Activated B cell treated with CpG ODN at 0.5 μM for 24 hours (primary cell): Measurements from ENCODE around the gene MSH6. TPM values are rescaled to one million over a fixed set of nuclear protein-coding genes. Genes with fewer than 3 reads are reported as not detected.

ENCODE experiments used
- ATAC-seq: fragments of 200-7000 bp; cut with Tn5 transposase; one replicate; pipeline ENCODE4 v1.10.0; 2021; ENCODE audit warnings: low read depth, mild to moderate bottlenecking, moderate library complexity
- CTCF ChIA-PET: fragments of 350-600 bp; sonication (Branson Sonifier 250); formaldehyde crosslinking; loops from one replicate; lab custom pipeline; 2021; ENCODE audit warnings: antibody characterized with exemption; lab: Charles Lee
- POLR2A ChIA-PET: fragments of 350-600 bp; sonication (Branson Sonifier 250); formaldehyde crosslinking; loops from one replicate; lab custom pipeline; 2021; ENCODE audit warnings: antibody characterized with exemption; lab: Charles Lee
- DNase-seq: peaks from one replicate; pipeline ENCODE4 v3.0.0; 2022
- H3K27ac Mint-ChIP-seq: one replicate; pipeline ENCODE4 v1.8.0; 2020; ENCODE audit warnings: mixed read lengths
- H3K27me3 Mint-ChIP-seq: one replicate; pipeline ENCODE4 v1.8.0; 2021; ENCODE audit warnings: mixed read lengths
- H3K36me3 Mint-ChIP-seq: one replicate; pipeline ENCODE4 v1.8.0; 2021; ENCODE audit warnings: low read depth, mixed read lengths
- H3K4me1 Mint-ChIP-seq: one replicate; pipeline ENCODE4 v1.8.0; 2021; ENCODE audit warnings: mixed read lengths
- H3K4me3 Mint-ChIP-seq: one replicate; pipeline ENCODE4 v1.8.0; 2020; ENCODE audit warnings: mild to moderate bottlenecking, mixed read lengths
- H3K9me3 Mint-ChIP-seq: one replicate; pipeline ENCODE4 v1.8.0; 2020; ENCODE audit warnings: mixed read lengths
- intact Hi-C: fragments of 100-400 bp; cut with micrococcal nuclease; formaldehyde crosslinking; loops from one replicate; pipeline ENCODE4 v1.15.1; 2024
- total RNA-seq: library from RNA; stranded (reverse); gene quantifications from 2 replicates; pipeline ENCODE4 v1.2.3, GENCODE V29; 2022
- TF ChIP-seq, protein P1 (sequence below): fragments of 200-600 bp; IDR thresholded peaks from one replicate; pipeline ENCODE4 v1.8.0; 2022; ENCODE audit warnings: antibody characterized with exemption, mild to moderate bottlenecking

MSH6 gene
- 40.6 and 42.1 TPM in 2 replicates for total RNA-seq

GRCh38 chr2:47782671-47783485 lies at the start of gene MSH6:
Gene MSH6 (plus strand): TSS chr2:47783145. CDS start chr2:47783234, 89 bp downstream.
- H3K36me3 Mint-ChIP-seq = peaks cover 6% of the 10 kb centered on the region
- CTCF ChIA-PET = interaction anchor here (0.7 to 1.6 kb wide), 3 partner anchors 262 to 448 kb away, joined by 3 to 5 read pairs (median 4); no protein-coding TSS in a partner anchor
- POLR2A ChIA-PET = interaction anchor here (0.7 to 1.9 kb wide), 21 partner anchors 10 to 800 kb away, joined by 3 to 11 read pairs (median 4); partner anchors contain the start of genes FBXO11 and MSH2
- H3K4me1 Mint-ChIP-seq = peaks cover 22% of the 10 kb centered on the region
- H3K27me3 Mint-ChIP-seq = no peaks in the 10 kb centered on the region
- peak within 1 kb of the TSS; percentile 92 for H3K4me3 Mint-ChIP-seq
- H3K9me3 Mint-ChIP-seq = no peaks in the 10 kb centered on the region
- DNase-seq = peak; percentile 93
- H3K27ac Mint-ChIP-seq = peak within 1 kb of the TSS; percentile 83
- intact Hi-C loops = loop anchor here (1.0 to 5.0 kb wide), 8 partner anchors 16 to 866 kb away; partner anchors contain the start of genes FBXO11 and MCFD2
- TF ChIP-seq, protein P1, sequence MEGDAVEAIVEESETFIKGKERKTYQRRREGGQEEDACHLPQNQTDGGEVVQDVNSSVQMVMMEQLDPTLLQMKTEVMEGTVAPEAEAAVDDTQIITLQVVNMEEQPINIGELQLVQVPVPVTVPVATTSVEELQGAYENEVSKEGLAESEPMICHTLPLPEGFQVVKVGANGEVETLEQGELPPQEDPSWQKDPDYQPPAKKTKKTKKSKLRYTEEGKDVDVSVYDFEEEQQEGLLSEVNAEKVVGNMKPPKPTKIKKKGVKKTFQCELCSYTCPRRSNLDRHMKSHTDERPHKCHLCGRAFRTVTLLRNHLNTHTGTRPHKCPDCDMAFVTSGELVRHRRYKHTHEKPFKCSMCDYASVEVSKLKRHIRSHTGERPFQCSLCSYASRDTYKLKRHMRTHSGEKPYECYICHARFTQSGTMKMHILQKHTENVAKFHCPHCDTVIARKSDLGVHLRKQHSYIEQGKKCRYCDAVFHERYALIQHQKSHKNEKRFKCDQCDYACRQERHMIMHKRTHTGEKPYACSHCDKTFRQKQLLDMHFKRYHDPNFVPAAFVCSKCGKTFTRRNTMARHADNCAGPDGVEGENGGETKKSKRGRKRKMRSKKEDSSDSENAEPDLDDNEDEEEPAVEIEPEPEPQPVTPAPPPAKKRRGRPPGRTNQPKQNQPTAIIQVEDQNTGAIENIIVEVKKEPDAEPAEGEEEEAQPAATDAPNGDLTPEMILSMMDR = no peak
- ATAC-seq = peak; percentile 89

GRCh38 chr2:47735136-47735869 lies 47.6 kb upstream of the MSH6 start:
- POLR2A ChIA-PET = interaction anchor here (0.9 to 1.6 kb wide), 2 partner anchors 11 to 80 kb away, joined by 5 to 6 read pairs; no protein-coding TSS in a partner anchor
- Mint-ChIP-seq H3K36me3 (no peaks in the 10 kb centered on the region), H3K4me1 (peaks cover 29% of the 10 kb centered on the region), H3K27ac (peak overlapping the region; percentile 25), H3K9me3 (no peaks in the 10 kb centered on the region), H3K27me3 (no peaks in the 10 kb centered on the region), H3K4me3 (no peak overlapping the region)
- CTCF ChIA-PET = interaction anchor here (0.9 to 1.4 kb wide), 3 partner anchors 10 to 32 kb away, joined by 3 to 4 read pairs (median 3); no protein-coding TSS in a partner anchor
- intact Hi-C loops = loop anchor here (1.0 to 5.0 kb wide), 2 partner anchors 11 to 38 kb away; no protein-coding TSS in a partner anchor
- ATAC-seq = peak; percentile 58
- no peak for DNase-seq
- TF ChIP-seq, protein P1 = no peak

DNA sequence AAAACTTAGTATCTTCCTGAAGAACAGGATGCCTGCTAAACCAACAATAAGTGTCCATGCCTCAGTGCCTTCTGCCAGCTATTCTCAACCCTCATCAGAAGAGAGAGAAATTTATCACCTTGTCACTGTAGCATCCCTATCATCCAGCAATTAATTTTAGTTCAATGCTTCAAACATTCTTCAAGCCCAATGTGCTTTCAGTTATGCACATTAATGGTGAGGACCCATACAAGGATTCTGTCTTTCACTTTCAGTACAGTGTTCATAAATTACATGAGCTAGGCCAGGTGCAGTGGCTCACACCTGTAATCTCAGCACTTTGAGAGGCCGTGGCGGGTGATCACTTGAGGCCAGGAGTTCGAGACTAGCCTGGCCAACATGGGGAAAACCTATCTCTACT lies 47.0 kb upstream of the MSH6 start:
- Mint-ChIP-seq H3K27ac (peak overlapping the region; percentile 25), H3K4me3 (no peak overlapping the region), H3K4me1 (peaks cover 29% of the 10 kb centered on the region), H3K27me3 (no peaks in the 10 kb centered on the region), H3K9me3 (no peaks in the 10 kb centered on the region), H3K36me3 (no peaks in the 10 kb centered on the region)
- TF ChIP-seq, protein P1 = no peak
- DNase-seq = no peak
- peak; percentile 42 for ATAC-seq
- intact Hi-C loops = loop anchor here (1.0 to 5.0 kb wide), 3 partner anchors 12 to 39 kb away; no protein-coding TSS in a partner anchor
- POLR2A ChIA-PET = interaction anchor here (0.9 to 1.6 kb wide), 3 partner anchors 8 to 81 kb away, joined by 4 to 6 read pairs (median 5); no protein-coding TSS in a partner anchor
- CTCF ChIA-PET = interaction anchor here (0.9 to 1.4 kb wide), 3 partner anchors 11 to 31 kb away, joined by 3 read pairs; no protein-coding TSS in a partner anchor

DNA sequence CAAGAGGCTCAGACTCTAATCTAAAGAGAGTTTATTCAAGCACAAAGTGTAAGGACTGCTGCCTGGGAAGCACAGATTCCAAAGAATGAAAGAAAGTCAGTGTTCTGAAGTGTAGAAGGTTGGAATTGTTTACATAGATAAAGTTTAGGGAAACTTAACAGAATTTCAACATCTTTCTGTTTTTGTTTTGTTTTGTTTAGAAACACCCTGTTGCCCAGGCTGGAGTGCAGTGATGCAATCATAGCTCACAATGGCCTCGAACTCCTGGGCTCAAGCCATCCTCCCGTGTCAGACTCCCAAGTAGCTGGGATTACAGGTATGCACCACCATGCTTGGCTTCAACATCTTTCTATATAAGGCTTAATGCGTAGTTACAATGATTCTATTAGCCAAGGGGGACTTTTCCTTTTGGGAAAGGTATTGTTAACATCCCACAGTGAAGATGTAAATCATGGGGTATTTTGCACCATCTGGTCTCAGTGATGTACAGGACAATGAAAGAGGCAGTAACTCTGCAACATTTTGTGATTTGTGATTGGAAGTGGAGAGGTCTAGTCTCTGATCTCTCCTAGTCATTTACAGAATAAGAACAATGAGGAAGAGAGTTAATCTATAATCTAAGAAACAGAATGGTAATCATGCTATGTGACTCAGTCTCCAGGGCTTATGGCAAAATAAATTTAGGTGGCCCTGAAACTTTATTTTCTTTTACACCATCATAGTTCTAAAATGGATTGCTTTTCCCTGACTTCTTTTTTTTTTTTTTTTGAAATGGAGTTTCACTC lies 45.6 kb upstream of the MSH6 start:
- Mint-ChIP-seq H3K36me3 (no peaks in the 10 kb centered on the region), H3K4me1 (peaks cover 32% of the 10 kb centered on the region), H3K4me3 (no peak overlapping the region), H3K27me3 (no peaks in the 10 kb centered on the region), H3K27ac (no peak overlapping the region), H3K9me3 (no peaks in the 10 kb centered on the region)
- POLR2A ChIA-PET = no interaction called here
- CTCF ChIA-PET = no interaction called here
- TF ChIP-seq, protein P1 = no peak
- ATAC-seq (no peak), DNase-seq (no peak)
- intact Hi-C loops = loop anchor here (2.0 to 5.0 kb wide), 2 partner anchors 15 to 40 kb away; no protein-coding TSS in a partner anchor
